Measurements from ENCODE around the gene STK32B.
"Not testable (repeated sequence)": the region's sequence is repeated elsewhere in the genome, so short reads cannot be mapped to it uniquely, and the experiment has no call there.

DNA sequence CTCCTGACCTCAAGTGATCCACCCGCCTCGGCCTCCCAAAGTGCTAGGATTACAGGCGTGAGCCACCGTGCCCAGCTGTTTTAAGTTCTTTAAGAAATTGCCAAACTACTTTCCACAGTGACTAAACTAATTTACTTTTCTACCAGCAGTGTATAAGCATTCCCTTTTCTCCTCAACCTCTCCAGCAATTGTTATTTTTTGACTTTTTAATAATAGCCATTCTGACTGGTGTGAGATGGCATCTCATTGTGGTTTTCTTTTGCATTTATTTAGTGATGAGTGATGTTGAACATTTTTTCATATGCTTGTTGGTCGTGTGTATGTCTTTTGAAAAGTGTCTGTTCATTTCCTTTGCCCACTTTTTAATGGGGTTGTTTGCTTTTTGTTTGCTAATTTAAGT, 199.3 kb downstream of the STK32B start:
- not testable (repeated sequence) for TF ChIP-seq POLR2AphosphoS5 (IDR thresholded peaks at IDR 0.05; ENCODE audit: insufficient read depth, low read depth, low read length); FOS (IDR thresholded peaks at IDR 0.05; ENCODE audit: borderline replicate concordance, insufficient read depth, low read length); JUN (IDR thresholded peaks at IDR 0.05; ENCODE audit: borderline replicate concordance, insufficient read depth, insufficient read length, low read depth); POLR2A (IDR thresholded peaks at IDR 0.05; ENCODE audit: low read depth, low read length)
- TF ChIP-seq, protein P1, sequence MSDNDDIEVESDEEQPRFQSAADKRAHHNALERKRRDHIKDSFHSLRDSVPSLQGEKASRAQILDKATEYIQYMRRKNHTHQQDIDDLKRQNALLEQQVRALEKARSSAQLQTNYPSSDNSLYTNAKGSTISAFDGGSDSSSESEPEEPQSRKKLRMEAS (IDR thresholded peaks at IDR 0.05; ENCODE audit: insufficient read depth, insufficient read length): not testable (repeated sequence)

All from endothelial cell of umbilical vein (primary cell).